Measurements from ENCODE around the gene ISG20. TPM values are rescaled to one million over a fixed set of nuclear protein-coding genes. Genes with fewer than 3 reads are reported as not detected.

The ISG20 gene
- total and polyA plus RNA-seq, 4 donors, result 6.8 to 36.5 (median 14.3) TPM

- H3K27me3 ChIP-seq (ENCODE audit: control insufficient read depth in 4 of 4, insufficient read depth in 4 of 4, low read length in 3 of 4), result no peaks in the 10 kb centered on the region
- no peak for DNase-seq (ENCODE audit: low spot score)
- 80% methylated on average over 7 of the region's 8 CpGs for WGBS
- H3K9me3 ChIP-seq (ENCODE audit: control insufficient read depth in 4 of 4, low read length in 3 of 4), result no peaks in the 10 kb centered on the region
- no peak overlapping the region for H3K27ac ChIP-seq (ENCODE audit: low read depth in 1 of 2, low read length in 2 of 2)
- H3K9ac ChIP-seq (ENCODE audit: low read depth in 1 of 2, low read length in 2 of 2), result no peak overlapping the region
- TF ChIP-seq SP1 (IDR thresholded peaks at IDR 0.05) (no peak), JUND (IDR thresholded peaks at IDR 0.05) (no peak), RAD21 (IDR thresholded peaks at IDR 0.05) (no peak), REST (IDR thresholded peaks at IDR 0.05) (no peak)
- H3K4me1 ChIP-seq (ENCODE audit: control insufficient read depth in 4 of 4, insufficient read depth in 4 of 4, low read length in 3 of 4), result peaks cover 9 to 21% (median 16%) of the 10 kb centered on the region in 4 donors
- no peak overlapping the region for H3K4me3 ChIP-seq (ENCODE audit: low read depth in 1 of 3, low read length in 3 of 3)
- H3K36me3 ChIP-seq (ENCODE audit: control insufficient read depth in 4 of 4, insufficient read depth in 3 of 4, low read depth in 1 of 4, low read length in 3 of 4), result no peaks in the 10 kb centered on the region
These were observed 13.8 kb downstream of the ISG20 start for GRCh38 chr15:88652456-88653199.

GRCh38 chr15:88653200-88654064 lies 14.6 kb downstream of the ISG20 start:
- no peak for DNase-seq (ENCODE audit: low spot score)
- Histone ChIP-seq H3K9me3 (ENCODE audit: control insufficient read depth in 4 of 4, low read length in 3 of 4) (no peaks in the 10 kb centered on the region), H3K9ac (ENCODE audit: low read depth in 1 of 2, low read length in 2 of 2) (no peak overlapping the region), H3K4me3 (ENCODE audit: low read depth in 1 of 3, low read length in 3 of 3) (no peak overlapping the region), H3K4me1 (ENCODE audit: control insufficient read depth in 4 of 4, insufficient read depth in 4 of 4, low read length in 3 of 4) (peaks cover 6 to 13% (median 9%) of the 10 kb centered on the region in 4 donors), H3K27ac (ENCODE audit: low read depth in 1 of 2, low read length in 2 of 2) (no peak overlapping the region), H3K36me3 (ENCODE audit: control insufficient read depth in 4 of 4, insufficient read depth in 3 of 4, low read depth in 1 of 4, low read length in 3 of 4) (no peaks in the 10 kb centered on the region), H3K27me3 (ENCODE audit: control insufficient read depth in 4 of 4, insufficient read depth in 4 of 4, low read length in 3 of 4) (no peaks in the 10 kb centered on the region)
- 94% methylated on average over 13 of the region's 13 CpGs for WGBS
- no peak for TF ChIP-seq HNF4G (IDR thresholded peaks at IDR 0.05)
- no peak for TF ChIP-seq YY1 (IDR thresholded peaks at IDR 0.05)
- TF ChIP-seq ATF3 (IDR thresholded peaks at IDR 0.05), result no peak
- TF ChIP-seq EGR1 (IDR thresholded peaks at IDR 0.05; ENCODE audit: low read depth in 2 of 2), result no peak
- TF ChIP-seq REST (IDR thresholded peaks at IDR 0.05), result no peak
- no peak for TF ChIP-seq RXRA (IDR thresholded peaks at IDR 0.05)
- no peak for TF ChIP-seq HNF4A (conservative IDR thresholded peaks at IDR 0.05)
- TF ChIP-seq FOXA1 (IDR thresholded peaks at IDR 0.05), result no peak
- TF ChIP-seq ZBTB33 (IDR thresholded peaks at IDR 0.05), result no peak
- no peak for TF ChIP-seq FOXA2 (IDR thresholded peaks at IDR 0.05)
- TF ChIP-seq CTCF (IDR thresholded peaks at IDR 0.05; ENCODE audit: low read depth, low read length, missing input control), result no peak
- TF ChIP-seq SP1 (IDR thresholded peaks at IDR 0.05), result no peak
- TF ChIP-seq NR2F2 (IDR thresholded peaks at IDR 0.05), result no peak
- no peak for TF ChIP-seq RAD21 (IDR thresholded peaks at IDR 0.05)
- no peak for TF ChIP-seq JUND (IDR thresholded peaks at IDR 0.05)
- no peak for TF ChIP-seq TAF1 (conservative IDR thresholded peaks at IDR 0.05)
